ENCODE data around the gene TMEM81.

Gene TMEM81

DNA sequence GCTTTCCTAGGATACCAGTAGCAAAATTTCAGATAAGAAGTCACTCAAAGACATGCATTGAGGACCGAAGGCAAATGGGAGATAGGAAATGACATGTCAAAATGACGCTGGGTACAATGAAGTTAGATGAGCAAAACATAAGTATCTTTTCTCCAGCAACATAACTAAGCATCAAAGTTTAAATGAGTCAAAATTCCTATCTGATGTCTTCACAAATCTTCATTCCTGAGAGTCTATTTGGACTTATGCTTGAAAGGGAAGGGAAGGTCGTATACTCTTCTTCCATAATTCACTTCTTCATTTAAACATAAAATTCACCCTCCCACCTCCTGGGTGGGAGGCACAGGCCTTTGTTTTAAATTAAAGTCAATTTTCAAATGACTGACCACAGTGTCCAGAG, 4.1 kb upstream of the TMEM81 start:
- DNase-seq (ENCODE audit: low read depth, low spot score), result no peak
- H3K4me3 ChIP-seq (ENCODE audit: low read depth, low read length), result no peak overlapping the region
- in situ Hi-C loops (cut with HindIII; ENCODE audit: low sequenced_read_pairs), result no loop called here
- no peak for TF ChIP-seq CTCF (IDR thresholded peaks at IDR 0.05; ENCODE audit: low read depth, low read length)

GRCh38 chr1:205082431-205082830, 1.8 kb downstream of the TMEM81 start:
- TF ChIP-seq CTCF (IDR thresholded peaks at IDR 0.05; ENCODE audit: low read depth, low read length), result no peak
- in situ Hi-C loops (cut with HindIII; ENCODE audit: low sequenced_read_pairs), result no loop called here
- H3K4me3 ChIP-seq (ENCODE audit: low read depth, low read length), result no peak overlapping the region
- no peak for DNase-seq (ENCODE audit: low read depth, low spot score)

GRCh38 chr1:205077934-205078311, 6.3 kb downstream of the TMEM81 start:
- no peak for TF ChIP-seq CTCF (IDR thresholded peaks at IDR 0.05; ENCODE audit: low read depth, low read length)

DNA sequence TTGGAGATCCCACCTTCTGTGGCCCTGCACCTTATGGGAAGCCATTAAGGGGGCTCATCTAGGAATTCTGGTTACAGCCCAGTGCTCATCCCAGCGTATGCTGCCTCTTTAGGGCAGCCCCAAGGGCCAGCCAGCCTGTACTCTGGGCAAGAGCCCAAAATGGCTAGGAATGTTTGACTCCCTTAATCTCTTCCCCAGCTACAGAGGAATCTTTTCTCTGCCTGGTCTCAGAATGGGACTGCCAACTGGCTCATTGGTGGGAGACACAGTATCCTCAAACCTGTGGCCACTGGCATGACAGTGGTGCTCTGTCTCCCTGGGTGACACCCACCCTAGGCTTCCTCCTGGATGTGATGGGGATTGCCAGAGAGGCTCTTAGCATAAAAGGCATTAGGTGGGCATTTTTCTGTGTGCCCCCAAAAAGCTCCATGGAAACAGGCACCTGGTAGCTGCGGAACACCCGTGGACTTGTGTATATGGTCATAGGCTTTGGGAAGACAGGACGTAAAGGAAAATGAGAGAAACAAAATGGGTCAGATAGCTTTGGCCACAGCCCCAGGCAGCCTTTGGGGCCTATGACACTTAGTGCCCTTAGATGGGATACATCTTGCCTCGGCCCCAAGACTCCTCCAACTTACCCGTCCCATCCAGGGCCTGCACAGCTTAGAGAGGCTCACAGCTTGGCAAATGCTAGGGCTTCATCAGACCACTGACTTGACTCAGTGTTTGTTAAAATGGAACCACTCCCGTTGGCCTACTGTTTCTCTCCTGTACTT, 6.9 kb downstream of the TMEM81 start:
- no peak for DNase-seq (ENCODE audit: low read depth, low spot score)
- no peak overlapping the region for H3K4me3 ChIP-seq (ENCODE audit: low read depth, low read length)
- in situ Hi-C loops (cut with HindIII; ENCODE audit: low sequenced_read_pairs), result no loop called here
- no peak for TF ChIP-seq CTCF (IDR thresholded peaks at IDR 0.05; ENCODE audit: low read depth, low read length)

More at GRCh38 chr1:205077934-205078311, 6.3 kb downstream of the TMEM81 start:
- H3K4me3 ChIP-seq (ENCODE audit: low read depth, low read length), result no peak overlapping the region
- DNase-seq (ENCODE audit: low read depth, low spot score), result no peak
- in situ Hi-C loops (cut with HindIII; ENCODE audit: low sequenced_read_pairs), result no loop called here

DNA sequence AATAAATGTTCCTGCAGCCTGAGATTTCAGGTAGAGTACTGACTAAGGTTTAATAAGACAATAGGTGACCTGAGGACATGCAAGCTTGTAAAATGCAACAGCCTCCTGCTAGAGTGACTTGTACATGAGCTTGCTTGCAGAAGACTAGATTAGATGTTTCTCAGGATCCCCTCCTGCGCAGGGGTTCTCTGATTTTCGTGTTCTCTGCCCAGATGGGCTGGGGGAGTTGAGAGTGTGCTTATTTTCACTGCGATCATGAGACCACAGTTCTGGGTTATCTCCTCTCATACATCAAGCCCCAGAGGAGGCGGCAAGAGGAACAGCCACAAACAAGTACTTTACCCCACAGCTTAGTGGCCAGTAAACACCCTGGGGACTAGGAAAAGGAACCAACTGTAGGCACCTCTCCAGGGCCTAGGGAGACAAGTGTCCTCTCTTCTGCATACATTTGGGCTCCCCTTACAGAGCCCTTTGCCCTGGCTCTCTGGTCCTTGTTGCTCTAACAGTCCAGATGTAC, 8.0 kb downstream of the TMEM81 start:
- in situ Hi-C loops (cut with HindIII; ENCODE audit: low sequenced_read_pairs), result no loop called here
- no peak for DNase-seq (ENCODE audit: low read depth, low spot score)
- H3K4me3 ChIP-seq (ENCODE audit: low read depth, low read length), result no peak overlapping the region
- no peak for TF ChIP-seq CTCF (IDR thresholded peaks at IDR 0.05; ENCODE audit: low read depth, low read length)

DNA sequence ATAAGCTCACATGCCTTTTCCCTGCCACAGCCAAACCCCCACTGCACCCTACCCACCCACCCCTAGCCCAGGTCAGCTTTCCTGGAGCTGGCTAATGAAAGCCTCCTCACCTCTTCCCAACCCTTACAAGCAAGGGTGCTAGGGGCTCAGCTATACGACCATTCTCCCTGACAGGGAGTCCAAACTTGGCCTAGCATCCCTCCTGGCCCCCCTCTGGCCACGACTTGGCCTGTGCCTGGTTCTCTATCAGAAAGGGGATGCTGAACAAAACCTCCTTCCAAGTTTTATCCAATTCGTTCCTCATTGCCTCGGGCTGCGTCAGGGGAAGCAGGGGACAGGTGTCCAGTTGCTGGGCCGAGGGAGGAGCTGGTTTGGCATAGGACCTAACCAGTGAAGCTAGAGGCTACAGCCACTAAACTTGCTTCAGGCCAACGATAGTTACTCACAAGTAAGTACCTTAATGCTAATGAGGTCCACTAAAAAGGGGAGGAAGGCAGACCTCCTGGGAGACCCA, 8.6 kb downstream of the TMEM81 start:
- in situ Hi-C loops (cut with HindIII; ENCODE audit: low sequenced_read_pairs), result no loop called here
- no peak for TF ChIP-seq CTCF (IDR thresholded peaks at IDR 0.05; ENCODE audit: low read depth, low read length)
- H3K4me3 ChIP-seq (ENCODE audit: low read depth, low read length), result no peak overlapping the region
- DNase-seq (ENCODE audit: low read depth, low spot score), result no peak

Measured in astrocyte of the spinal cord (primary cell).